ENCODE measurements around the gene ZBTB40.
A peak's percentile ranks its signal among the peaks of the same experiment; 100 is the strongest.

Gene ZBTB40

GRCh38 chr1:22537441-22538139 is 85.9 kb downstream of the ZBTB40 start:
- DNase-seq: no peak

- no peak for DNase-seq
Observed at GRCh38 chr1:22539510-22540118, 88.0 kb downstream of the ZBTB40 start.

- DNase-seq: peak; percentile 20
Observed at GRCh38 chr1:22540337-22540736, 88.7 kb downstream of the ZBTB40 start.

GRCh38 chr1:22542886-22543285 is 91.2 kb downstream of the ZBTB40 start:
- no peak for DNase-seq

- no peak for DNase-seq
Observed at GRCh38 chr1:22543679-22544078, 92.0 kb downstream of the ZBTB40 start.

- no peak for DNase-seq
Observed at GRCh38 chr1:22544606-22545005, 93.0 kb downstream of the ZBTB40 start.

GRCh38 chr1:22545141-22545540 is 93.5 kb downstream of the ZBTB40 start:
- DNase-seq: no peak

- DNase-seq: no peak
Observed at GRCh38 chr1:22547186-22547817, 95.7 kb downstream of the ZBTB40 start.

- DNase-seq: no peak
Observed at GRCh38 chr1:22547818-22548462, 96.3 kb downstream of the ZBTB40 start.

GRCh38 chr1:22550021-22550420 is 98.4 kb downstream of the ZBTB40 start:
- no peak for DNase-seq

- no peak for DNase-seq
Observed at GRCh38 chr1:22551591-22551990, 99.9 kb downstream of the ZBTB40 start.

- DNase-seq: no peak
Observed at GRCh38 chr1:22552021-22552420, 100.4 kb downstream of the ZBTB40 start.

GRCh38 chr1:22553104-22553880 is 101.6 kb downstream of the ZBTB40 start:
- no peak for DNase-seq

GRCh38 chr1:22553991-22554522 is 102.4 kb downstream of the ZBTB40 start:
- no peak for DNase-seq

GRCh38 chr1:22555371-22555656 is 103.7 kb downstream of the ZBTB40 start:
- no peak for DNase-seq

- DNase-seq: no peak
Observed at GRCh38 chr1:22556391-22557104, 104.9 kb downstream of the ZBTB40 start.

GRCh38 chr1:22557341-22557950 is 105.8 kb downstream of the ZBTB40 start:
- DNase-seq: peak; percentile 27

- no peak for DNase-seq
Observed at GRCh38 chr1:22562584-22563583, 111.2 kb downstream of the ZBTB40 start, which contains the start of gene EPHA8. EPHA8 (plus strand) TSS chr1:22563489; CDS start chr1:22563636, 147 bp downstream.

- DNase-seq: no peak
Observed at GRCh38 chr1:22563671-22564602, 112.3 kb downstream of the ZBTB40 start.

Data from fibroblast of skin of right biceps (primary cell).